Stimulated activated CD8-positive, alpha-beta memory T cell treated with anti-CD3 and anti-CD28 coated beads, Interleukin-15, amount 100 ng/mL, for 48 hours (primary cell): Measurements from ENCODE around the gene SYCE1L.

Experiments
- DNase-seq, 2 donors: peaks; one replicate each; pipeline ENCODE4 v3.0.0-alpha.2; 2020; ENCODE audit warnings: low read depth in 2 of 2

SYCE1L gene

DNA sequence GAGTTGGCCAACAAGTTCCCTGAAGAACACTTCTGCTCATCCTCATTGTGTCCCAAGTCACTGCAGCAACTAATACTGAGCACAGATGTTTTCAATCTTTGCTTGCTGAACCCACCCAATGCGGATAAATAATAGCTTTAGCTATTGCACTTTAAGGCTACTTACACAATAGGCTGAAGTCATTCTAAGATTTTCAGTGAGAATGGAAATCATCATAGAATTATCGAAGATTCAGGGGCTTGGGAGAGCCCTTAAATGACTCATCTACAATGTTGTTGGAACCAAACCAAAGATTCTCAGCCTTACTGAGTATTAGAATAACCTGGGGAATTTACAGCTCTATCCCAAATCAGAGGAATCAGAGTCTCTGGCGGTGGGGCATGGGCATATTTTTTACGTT lies 51.2 kb downstream of the SYCE1L start:
- no peak for DNase-seq
